GM23338 (cell line): ENCODE results near the gene NHERF1. TPM values are rescaled to one million over a fixed set of nuclear protein-coding genes. Genes with fewer than 3 reads are reported as not detected.
A peak's percentile ranks its signal among the peaks of the same experiment; 100 is the strongest.

Experiments
- ATAC-seq: fragments of 200-7000 bp; cut with Tn5 transposase; 3 replicates; pipeline ENCODE4 v1.9.1; 2020
- DNase-seq: peaks from one replicate; pipeline ENCODE4 v3.0.0-alpha.2; 2015; ENCODE audit warnings: low spot score
- H2AFZ ChIP-seq: fragments of 200-600 bp; sonication (generic); 2 replicates; pipeline ENCODE4 v1.8.0; 2016; ENCODE audit warnings: antibody characterized with exemption, mild to moderate bottlenecking, moderate library complexity
- H3F3A ChIP-seq: fragments of 200-600 bp; sonication (generic); replicated peaks from 2 replicates; pipeline ENCODE4 v1.8.0; 2017; ENCODE audit warnings: antibody characterized with exemption, mixed run types, low read depth
- H3K27ac ChIP-seq: fragments of 200-600 bp; sonication (generic); 2 replicates; pipeline ENCODE4 v1.6.1; 2016; ENCODE audit warnings: low read depth
- H3K27me3 ChIP-seq: fragments of 200-600 bp; sonication (generic); 2 replicates; pipeline ENCODE4 v1.8.0; 2016; ENCODE audit warnings: mild to moderate bottlenecking, mixed run types, moderate library complexity; ENCODE audit not compliant: insufficient read depth
- H3K36me3 ChIP-seq: fragments of 200-600 bp; sonication (generic); 2 replicates; pipeline ENCODE4 v1.8.0; 2016; ENCODE audit warnings: mild to moderate bottlenecking; ENCODE audit not compliant: insufficient read depth
- H3K4me1 ChIP-seq: fragments of 200-600 bp; sonication (generic); 2 replicates; pipeline ENCODE4 v1.8.0; 2016; ENCODE audit warnings: mild to moderate bottlenecking, moderate library complexity; ENCODE audit not compliant: insufficient read depth
- H3K4me2 ChIP-seq: fragments of 200-600 bp; sonication (generic); 2 replicates; pipeline ENCODE4 v1.7.1; 2017; ENCODE audit warnings: mixed run types
- H3K4me3 ChIP-seq: fragments of 200-600 bp; sonication (generic); 2 replicates; pipeline ENCODE4 v1.6.1; 2016; ENCODE audit warnings: mixed run types
- H3K79me2 ChIP-seq: fragments of 200-600 bp; sonication (generic); replicated peaks from 2 replicates; pipeline ENCODE4 v1.8.0; 2017; ENCODE audit warnings: mild to moderate bottlenecking; ENCODE audit not compliant: insufficient read depth
- H3K9me2 ChIP-seq: fragments of 200-600 bp; sonication (generic); 2 replicates; pipeline ENCODE4 v1.8.0; 2017; ENCODE audit not compliant: insufficient read depth
- H4K20me1 ChIP-seq: fragments of 200-600 bp; sonication (generic); replicated peaks from 2 replicates; pipeline ENCODE4 v1.8.0; 2017; ENCODE audit warnings: mild to moderate bottlenecking; ENCODE audit not compliant: insufficient read depth
- H3K27ac Mint-ChIP-seq: 2 replicates; pipeline ENCODE4 v1.8.0; 2020; ENCODE audit warnings: inconsistent platforms, mild to moderate bottlenecking, moderate library complexity, mixed read lengths
- H3K27me3 Mint-ChIP-seq: 3 replicates; pipeline ENCODE4 v1.8.0; 2022; ENCODE audit warnings: low read depth, mild to moderate bottlenecking, moderate library complexity, mixed read lengths, inconsistent platforms; ENCODE audit not compliant: insufficient read depth, poor library complexity
- H3K36me3 Mint-ChIP-seq: 3 replicates; pipeline ENCODE4 v1.8.0; 2021; ENCODE audit warnings: low read depth, mild to moderate bottlenecking, inconsistent platforms, moderate library complexity, mixed read lengths
- H3K4me1 Mint-ChIP-seq: 3 replicates; pipeline ENCODE4 v1.8.0; 2020; ENCODE audit warnings: mild to moderate bottlenecking, inconsistent platforms, mixed read lengths
- H3K4me3 Mint-ChIP-seq: 3 replicates; pipeline ENCODE4 v1.8.0; 2021; ENCODE audit warnings: moderate library complexity, mild to moderate bottlenecking, inconsistent platforms, mixed read lengths
- H3K9me3 Mint-ChIP-seq: 3 replicates; pipeline ENCODE4 v1.8.0; 2020; ENCODE audit warnings: moderate library complexity, mild to moderate bottlenecking, inconsistent platforms, mixed read lengths
- CREB1 ChIP-seq: fragments of 250-450 bp; sonication (Bioruptor Pico); IDR thresholded peaks from 2 replicates; pipeline ENCODE4 v1.5.0; 2020; ENCODE audit warnings: low read depth, mild to moderate bottlenecking, moderate library complexity
- ETS1 ChIP-seq: IDR thresholded peaks from 2 replicates; pipeline ENCODE4 v1.6.1; 2016; ENCODE audit warnings: antibody characterized with exemption
- EZH2 ChIP-seq: fragments of 200-600 bp; sonication (generic); IDR thresholded peaks from one replicate; pipeline ENCODE4 v1.8.0; 2017; ENCODE audit warnings: antibody characterized with exemption, mild to moderate bottlenecking, low read depth; ENCODE audit not compliant: unreplicated experiment
- NANOG ChIP-seq: IDR thresholded peaks from 2 replicates; pipeline ENCODE4 v1.6.1; 2016; ENCODE audit warnings: antibody characterized with exemption, borderline replicate concordance
- POLR2AphosphoS5 ChIP-seq: IDR thresholded peaks from 2 replicates; pipeline ENCODE4 v1.6.1; 2016; ENCODE audit warnings: antibody characterized with exemption, low read depth
- ZNF331 ChIP-seq: fragments of 250-450 bp; sonication (Bioruptor Pico); IDR thresholded peaks from 2 replicates; pipeline ENCODE4 v1.5.0; 2020; ENCODE audit warnings: low read depth, mild to moderate bottlenecking, moderate library complexity
- polyA plus RNA-seq: library from polyadenylated mRNA; unstranded; fragments of >200 nt; fragmentation: Nextera tagmentation; extraction: Ambion mirVana; gene quantifications from 2 replicates; pipeline ENCODE4 v1.2.1, GENCODE V29; 2016
- total RNA-seq: library from RNA; depleted of rRNA; stranded (reverse); fragments of >200 nt; shearing (Covaris generic); gene quantifications from 2 replicates; pipeline ENCODE4 v1.2.3, GENCODE V29; 2014
- TF ChIP-seq, protein P1 (sequence below): fragments of 250-450 bp; sonication (Bioruptor Pico); IDR thresholded peaks from 2 replicates; pipeline ENCODE4 v1.5.0; 2020; ENCODE audit warnings: mild to moderate bottlenecking, moderate library complexity

NHERF1 gene
- total and polyA plus RNA-seq, 2 experiments from 2014 or later: 48.8 to 100 TPM

GRCh38 chr17:74738051-74738996, 10.1 kb upstream of the NHERF1 start:
- H3K4me3 ChIP-seq: peak overlapping the region; percentile 84
- no peak overlapping the region for H3K27ac Mint-ChIP-seq
- peak overlapping the region; percentile 83 for H3K4me3 Mint-ChIP-seq
- ATAC-seq: no peak
- H3K4me2 ChIP-seq: peak overlapping the region; percentile 90
- H3K27ac ChIP-seq: peak overlapping the region; percentile 47; the same call in 1 of the 2 replicates
- peaks cover 11% of the 10 kb centered on the region; the same call in 1 of the 2 replicates for H3K27me3 ChIP-seq
- peaks cover 24% of the 10 kb centered on the region for H3K27me3 Mint-ChIP-seq
- H2AFZ ChIP-seq: peak overlapping the region; percentile 23; the same call in 1 of the 2 replicates
- H3K36me3 ChIP-seq: no peaks in the 10 kb centered on the region
- H3K9me2 ChIP-seq: no peaks in the 10 kb centered on the region
- H4K20me1 ChIP-seq: no peaks in the 10 kb centered on the region
- DNase-seq: no peak
- H3F3A ChIP-seq: peaks cover 15% of the 10 kb centered on the region; the same call in 1 of the 2 replicates
- H3K36me3 Mint-ChIP-seq: no peaks in the 10 kb centered on the region
- TF ChIP-seq, protein P1, sequence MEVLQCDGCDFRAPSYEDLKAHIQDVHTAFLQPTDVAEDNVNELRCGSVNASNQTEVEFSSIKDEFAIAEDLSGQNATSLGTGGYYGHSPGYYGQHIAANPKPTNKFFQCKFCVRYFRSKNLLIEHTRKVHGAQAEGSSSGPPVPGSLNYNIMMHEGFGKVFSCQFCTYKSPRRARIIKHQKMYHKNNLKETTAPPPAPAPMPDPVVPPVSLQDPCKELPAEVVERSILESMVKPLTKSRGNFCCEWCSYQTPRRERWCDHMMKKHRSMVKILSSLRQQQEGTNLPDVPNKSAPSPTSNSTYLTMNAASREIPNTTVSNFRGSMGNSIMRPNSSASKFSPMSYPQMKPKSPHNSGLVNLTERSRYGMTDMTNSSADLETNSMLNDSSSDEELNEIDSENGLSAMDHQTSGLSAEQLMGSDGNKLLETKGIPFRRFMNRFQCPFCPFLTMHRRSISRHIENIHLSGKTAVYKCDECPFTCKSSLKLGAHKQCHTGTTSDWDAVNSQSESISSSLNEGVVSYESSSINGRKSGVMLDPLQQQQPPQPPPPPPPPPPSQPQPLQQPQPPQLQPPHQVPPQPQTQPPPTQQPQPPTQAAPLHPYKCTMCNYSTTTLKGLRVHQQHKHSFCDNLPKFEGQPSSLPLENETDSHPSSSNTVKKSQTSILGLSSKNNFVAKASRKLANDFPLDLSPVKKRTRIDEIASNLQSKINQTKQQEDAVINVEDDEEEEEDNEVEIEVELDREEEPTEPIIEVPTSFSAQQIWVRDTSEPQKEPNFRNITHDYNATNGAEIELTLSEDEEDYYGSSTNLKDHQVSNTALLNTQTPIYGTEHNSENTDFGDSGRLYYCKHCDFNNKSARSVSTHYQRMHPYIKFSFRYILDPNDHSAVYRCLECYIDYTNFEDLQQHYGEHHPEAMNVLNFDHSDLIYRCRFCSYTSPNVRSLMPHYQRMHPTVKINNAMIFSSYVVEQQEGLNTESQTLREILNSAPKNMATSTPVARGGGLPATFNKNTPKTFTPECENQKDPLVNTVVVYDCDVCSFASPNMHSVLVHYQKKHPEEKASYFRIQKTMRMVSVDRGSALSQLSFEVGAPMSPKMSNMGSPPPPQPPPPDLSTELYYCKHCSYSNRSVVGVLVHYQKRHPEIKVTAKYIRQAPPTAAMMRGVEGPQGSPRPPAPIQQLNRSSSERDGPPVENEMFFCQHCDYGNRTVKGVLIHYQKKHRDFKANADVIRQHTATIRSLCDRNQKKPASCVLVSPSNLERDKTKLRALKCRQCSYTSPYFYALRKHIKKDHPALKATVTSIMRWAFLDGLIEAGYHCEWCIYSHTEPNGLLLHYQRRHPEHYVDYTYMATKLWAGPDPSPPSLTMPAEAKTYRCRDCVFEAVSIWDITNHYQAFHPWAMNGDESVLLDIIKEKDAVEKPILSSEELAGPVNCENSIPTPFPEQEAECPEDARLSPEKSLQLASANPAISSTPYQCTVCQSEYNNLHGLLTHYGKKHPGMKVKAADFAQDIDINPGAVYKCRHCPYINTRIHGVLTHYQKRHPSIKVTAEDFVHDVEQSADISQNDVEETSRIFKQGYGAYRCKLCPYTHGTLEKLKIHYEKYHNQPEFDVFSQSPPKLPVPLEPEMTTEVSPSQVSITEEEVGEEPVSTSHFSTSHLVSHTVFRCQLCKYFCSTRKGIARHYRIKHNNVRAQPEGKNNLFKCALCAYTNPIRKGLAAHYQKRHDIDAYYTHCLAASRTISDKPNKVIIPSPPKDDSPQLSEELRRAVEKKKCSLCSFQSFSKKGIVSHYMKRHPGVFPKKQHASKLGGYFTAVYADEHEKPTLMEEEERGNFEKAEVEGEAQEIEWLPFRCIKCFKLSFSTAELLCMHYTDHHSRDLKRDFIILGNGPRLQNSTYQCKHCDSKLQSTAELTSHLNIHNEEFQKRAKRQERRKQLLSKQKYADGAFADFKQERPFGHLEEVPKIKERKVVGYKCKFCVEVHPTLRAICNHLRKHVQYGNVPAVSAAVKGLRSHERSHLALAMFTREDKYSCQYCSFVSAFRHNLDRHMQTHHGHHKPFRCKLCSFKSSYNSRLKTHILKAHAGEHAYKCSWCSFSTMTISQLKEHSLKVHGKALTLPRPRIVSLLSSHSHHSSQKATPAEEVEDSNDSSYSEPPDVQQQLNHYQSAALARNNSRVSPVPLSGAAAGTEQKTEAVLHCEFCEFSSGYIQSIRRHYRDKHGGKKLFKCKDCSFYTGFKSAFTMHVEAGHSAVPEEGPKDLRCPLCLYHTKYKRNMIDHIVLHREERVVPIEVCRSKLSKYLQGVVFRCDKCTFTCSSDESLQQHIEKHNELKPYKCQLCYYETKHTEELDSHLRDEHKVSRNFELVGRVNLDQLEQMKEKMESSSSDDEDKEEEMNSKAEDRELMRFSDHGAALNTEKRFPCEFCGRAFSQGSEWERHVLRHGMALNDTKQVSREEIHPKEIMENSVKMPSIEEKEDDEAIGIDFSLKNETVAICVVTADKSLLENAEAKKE (CRISPR knock-in tag): no peak
- no peak for TF ChIP-seq CREB1 (CRISPR knock-in tag)
- TF ChIP-seq NANOG: no peak
- TF ChIP-seq ZNF331 (CRISPR knock-in tag): no peak
- TF ChIP-seq ETS1: no peak
- TF ChIP-seq POLR2AphosphoS5: no peak
- no peak for TF ChIP-seq EZH2
- peaks cover 21% of the 10 kb centered on the region for H3K4me1 ChIP-seq
- no peaks in the 10 kb centered on the region for H3K79me2 ChIP-seq
- no peaks in the 10 kb centered on the region for H3K9me3 Mint-ChIP-seq
- peaks cover 30% of the 10 kb centered on the region for H3K4me1 Mint-ChIP-seq
